Hematopoietic multipotent progenitor cell treated with erythropoietin and hydrocortisone succinate and interleukin-3 and kit ligand, for 8 days (in vitro differentiated cells): ENCODE results near the gene OTOGL.
"Not testable (repeated sequence)": the region's sequence is repeated elsewhere in the genome, so short reads cannot be mapped to it uniquely, and the experiment has no call there.

Source experiments
- DNase-seq: peaks from one replicate; pipeline ENCODE4 v3.0.0-alpha.2; 2015

Gene OTOGL

GRCh38 chr12:80140005-80140404 is 40.7 kb downstream of the OTOGL start:
- no peak for DNase-seq

GRCh38 chr12:80142640-80143039 is 43.3 kb downstream of the OTOGL start:
- no peak for DNase-seq

- no peak for DNase-seq
Measured at GRCh38 chr12:80143537-80143936, 44.2 kb downstream of the OTOGL start.

GRCh38 chr12:80149547-80150313 is 50.4 kb downstream of the OTOGL start:
- not testable (repeated sequence) for DNase-seq

GRCh38 chr12:80151131-80151530 is 51.8 kb downstream of the OTOGL start:
- no peak for DNase-seq

GRCh38 chr12:80154261-80154660 is 54.9 kb downstream of the OTOGL start:
- DNase-seq: no peak

GRCh38 chr12:80156306-80156705 is 57.0 kb downstream of the OTOGL start:
- no peak for DNase-seq

GRCh38 chr12:80157645-80158044 is 58.3 kb downstream of the OTOGL start:
- DNase-seq: no peak

- DNase-seq: no peak
Measured at GRCh38 chr12:80161612-80162011, 62.3 kb downstream of the OTOGL start.

- no peak for DNase-seq
Measured at GRCh38 chr12:80162177-80162576, 62.8 kb downstream of the OTOGL start.

- no peak for DNase-seq
Measured at GRCh38 chr12:80165746-80166145, 66.4 kb downstream of the OTOGL start.

- no peak for DNase-seq
Measured at GRCh38 chr12:80166751-80167150, 67.4 kb downstream of the OTOGL start.

- no peak for DNase-seq
Measured at GRCh38 chr12:80168936-80169335, 69.6 kb downstream of the OTOGL start.

- no peak for DNase-seq
Measured at GRCh38 chr12:80170915-80171314, 71.6 kb downstream of the OTOGL start.

GRCh38 chr12:80173083-80173864 is 73.9 kb downstream of the OTOGL start:
- DNase-seq: no peak

- DNase-seq: no peak
Measured at GRCh38 chr12:80175307-80175930, 76.1 kb downstream of the OTOGL start.

- no peak for DNase-seq
Measured at GRCh38 chr12:80176706-80177105, 77.4 kb downstream of the OTOGL start.

- no peak for DNase-seq
Measured at GRCh38 chr12:80178846-80179245, 79.5 kb downstream of the OTOGL start.

GRCh38 chr12:80183939-80184338 is 84.6 kb downstream of the OTOGL start:
- no peak for DNase-seq

GRCh38 chr12:80184926-80185325 is 85.6 kb downstream of the OTOGL start:
- no peak for DNase-seq

GRCh38 chr12:80186727-80187217 is 87.4 kb downstream of the OTOGL start:
- peak; percentile 70 for DNase-seq

- DNase-seq: peak; percentile 10
Measured at GRCh38 chr12:80187660-80188090, 88.3 kb downstream of the OTOGL start.

GRCh38 chr12:80188576-80188975 is 89.2 kb downstream of the OTOGL start:
- no peak for DNase-seq

GRCh38 chr12:80189241-80189640 is 89.9 kb downstream of the OTOGL start:
- no peak for DNase-seq
